Lung (tissue), 12 donors: ENCODE measurements around the gene GNB2. TPM values are rescaled to one million over a fixed set of nuclear protein-coding genes. Genes with fewer than 3 reads are reported as not detected.
A peak's percentile ranks its signal among the peaks of the same experiment; 100 is the strongest.

ENCODE experiments used
- ATAC-seq: fragments of 200-7000 bp; cut with Tn5 transposase; one replicate; pipeline ENCODE4 v1.9.1; 2020; ENCODE audit warnings: moderate number of reproducible peaks; ENCODE audit not compliant: insufficient read depth, low FRiP score
- DNase-seq, 3 donors: peaks; one replicate each; pipeline ENCODE4 v3.0.0-alpha.2; 2013 to 2017
- H3K27ac ChIP-seq, 2 donors: one replicate each; pipeline ENCODE4 v1.5.1; 2013; ENCODE audit warnings: mild to moderate bottlenecking in 2 of 2, moderate library complexity in 2 of 2, control low read depth in 1 of 2, inconsistent platforms in 1 of 2, low read depth in 1 of 2, low read length in 1 of 2
- H3K27me3 ChIP-seq, 3 donors: one replicate each; pipeline ENCODE4 v1.5.1; 2013; ENCODE audit warnings: low read length in 2 of 3; ENCODE audit not compliant: control insufficient read depth in 3 of 3, insufficient read depth in 3 of 3
- H3K36me3 ChIP-seq, 4 donors: one replicate each; pipeline ENCODE4 v1.5.1; 2013; ENCODE audit warnings: low read length in 4 of 4, mild to moderate bottlenecking in 1 of 4, moderate library complexity in 1 of 4; ENCODE audit not compliant: control insufficient read depth in 4 of 4, insufficient read depth in 4 of 4
- H3K4me1 ChIP-seq, 5 donors: one replicate each; pipeline ENCODE4 v1.5.1; 2013; ENCODE audit warnings: low read length in 5 of 5, mild to moderate bottlenecking in 2 of 5, moderate library complexity in 1 of 5; ENCODE audit not compliant: control insufficient read depth in 5 of 5, insufficient read depth in 5 of 5
- H3K4me3 ChIP-seq: one replicate; pipeline ENCODE4 v1.5.1; 2013; ENCODE audit warnings: mild to moderate bottlenecking, control low read depth, moderate library complexity
- H3K9ac ChIP-seq, 2 donors: one replicate each; pipeline ENCODE4 v1.5.1; 2013; ENCODE audit warnings: low read length in 2 of 2, control low read depth in 1 of 2; ENCODE audit not compliant: insufficient read depth in 1 of 2
- H3K9me3 ChIP-seq, 4 donors: one replicate each; pipeline ENCODE4 v1.5.1; 2013; ENCODE audit warnings: low read length in 3 of 4, mild to moderate bottlenecking in 1 of 4, moderate library complexity in 1 of 4; ENCODE audit not compliant: control insufficient read depth in 4 of 4, insufficient read depth in 3 of 4
- WGBS, 2 donors: extraction: QIAGEN DNeasy Blood & Tissue Kit; methylation state at CpG; one replicate each; pipeline ENCODE4 v1.1.7; 2013; 5-methylcytosine and 5-hydroxymethylcytosine counted together
- polyA plus RNA-seq, 2 donors: library from polyadenylated mRNA; stranded (reverse); fragments of 200-250 nt; gene quantifications; one replicate each; pipeline ENCODE4 v1.2.1, GENCODE V29; 2013
- total RNA-seq, 2 donors: library from RNA; depleted of rRNA in 1 of 2; stranded (reverse); fragments of >200 nt in 1 of 2; gene quantifications; one replicate each; pipeline ENCODE4 v1.2.1, GENCODE V29; 2014 to 2021
- TF ChIP-seq, protein P1 (sequence below): IDR thresholded peaks from 2 replicates; pipeline ENCODE4 v1.5.1; 2012; ENCODE audit warnings: mild to moderate bottlenecking; ENCODE audit errors: control extremely low read depth, extremely low read depth
- donor health status: control.
- donor health status: control.
- donor health status: Bipolar disorder and iron deficiency.
- donor health status: healthy.
- donor health status: DM: yes; HTN: yes; CAD: no.

The GNB2 gene
- total and polyA plus RNA-seq, 4 donors: 130 to 381 (median 238) TPM

DNA sequence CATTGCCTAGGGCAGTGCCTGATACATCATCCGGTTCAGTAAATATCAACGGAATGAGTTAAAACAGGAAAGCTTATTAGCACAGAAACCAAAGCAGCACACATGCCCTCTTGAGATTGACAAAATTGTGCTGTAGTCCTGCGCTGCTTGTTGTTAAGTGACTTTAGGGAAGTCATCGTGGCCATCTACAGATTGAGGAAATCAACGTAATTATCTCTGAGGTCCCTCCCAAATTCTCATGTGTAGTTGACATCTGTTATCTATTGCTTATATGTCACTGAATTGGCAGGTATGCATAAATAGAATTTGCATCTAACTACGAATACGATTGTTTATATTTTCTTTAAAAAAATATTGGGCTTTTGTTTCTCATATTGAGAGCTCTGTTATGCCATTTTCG, 3.5 kb upstream of the GNB2 start:
- Histone ChIP-seq H3K4me3 (no peak overlapping the region), H3K4me1 (no peaks in the 10 kb centered on the region), H3K9ac (no peak overlapping the region), H3K9me3 (no peaks in the 10 kb centered on the region), H3K36me3 (no peaks in the 10 kb centered on the region), H3K27ac (no peak overlapping the region), H3K27me3 (peaks cover 0 to 2% (median 0%) of the 10 kb centered on the region in 3 donors)
- 63 to 69% methylated on average over 8 of the region's 8 CpGs for WGBS, 2 donors
- ATAC-seq (no peak), DNase-seq (no peak)
- TF ChIP-seq, protein P1, sequence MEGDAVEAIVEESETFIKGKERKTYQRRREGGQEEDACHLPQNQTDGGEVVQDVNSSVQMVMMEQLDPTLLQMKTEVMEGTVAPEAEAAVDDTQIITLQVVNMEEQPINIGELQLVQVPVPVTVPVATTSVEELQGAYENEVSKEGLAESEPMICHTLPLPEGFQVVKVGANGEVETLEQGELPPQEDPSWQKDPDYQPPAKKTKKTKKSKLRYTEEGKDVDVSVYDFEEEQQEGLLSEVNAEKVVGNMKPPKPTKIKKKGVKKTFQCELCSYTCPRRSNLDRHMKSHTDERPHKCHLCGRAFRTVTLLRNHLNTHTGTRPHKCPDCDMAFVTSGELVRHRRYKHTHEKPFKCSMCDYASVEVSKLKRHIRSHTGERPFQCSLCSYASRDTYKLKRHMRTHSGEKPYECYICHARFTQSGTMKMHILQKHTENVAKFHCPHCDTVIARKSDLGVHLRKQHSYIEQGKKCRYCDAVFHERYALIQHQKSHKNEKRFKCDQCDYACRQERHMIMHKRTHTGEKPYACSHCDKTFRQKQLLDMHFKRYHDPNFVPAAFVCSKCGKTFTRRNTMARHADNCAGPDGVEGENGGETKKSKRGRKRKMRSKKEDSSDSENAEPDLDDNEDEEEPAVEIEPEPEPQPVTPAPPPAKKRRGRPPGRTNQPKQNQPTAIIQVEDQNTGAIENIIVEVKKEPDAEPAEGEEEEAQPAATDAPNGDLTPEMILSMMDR: no peak

GRCh38 chr7:100671353-100672327, 1.9 kb upstream of the GNB2 start:
- no peak overlapping the region for H3K4me3 ChIP-seq
- WGBS, 2 donors: 93 to 95% methylated on average over 18 of the region's 18 CpGs
- no peak overlapping the region for H3K9ac ChIP-seq
- peaks cover 0 to 2% (median 0%) of the 10 kb centered on the region in 3 donors for H3K27me3 ChIP-seq
- peaks cover 0 to 5% (median 2%) of the 10 kb centered on the region in 5 donors for H3K4me1 ChIP-seq
- no peak overlapping the region for H3K27ac ChIP-seq
- TF ChIP-seq, protein P1: no peak
- ATAC-seq (no peak), DNase-seq (no peak)
- H3K9me3 ChIP-seq: no peaks in the 10 kb centered on the region
- peaks cover 0 to 3% (median 2%) of the 10 kb centered on the region in 4 donors for H3K36me3 ChIP-seq

DNA sequence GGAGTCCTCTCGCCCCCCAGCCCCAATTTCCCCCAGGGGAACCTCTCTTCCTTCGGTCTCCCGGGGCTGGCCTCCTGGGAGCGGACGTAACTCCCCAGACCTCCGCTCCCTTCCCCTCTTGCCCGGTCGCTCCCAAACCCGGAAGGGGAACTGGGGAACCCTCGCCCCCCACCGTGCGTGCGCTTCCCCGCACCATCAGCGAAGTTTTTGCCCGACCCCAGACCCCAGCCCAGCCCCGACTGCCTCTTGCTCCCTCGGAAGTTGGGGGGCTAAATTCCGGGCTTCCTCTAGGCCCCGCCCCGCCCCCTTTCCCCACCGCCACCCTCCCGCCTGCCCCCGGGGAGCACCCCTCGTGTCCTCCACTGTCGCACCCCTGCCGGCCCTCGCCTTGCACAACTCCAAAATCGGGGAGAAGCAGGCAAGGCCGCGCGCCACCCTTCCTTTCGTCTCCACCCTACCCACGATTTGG, 436 bp downstream of the GNB2 start:
- H3K9ac ChIP-seq: peak overlapping the region; percentile 37 to 55
- H3K27ac ChIP-seq: peak overlapping the region; percentile 86 to 94
- TF ChIP-seq, protein P1: no peak
- peak overlapping the region; percentile 65 for H3K4me3 ChIP-seq
- H3K4me1 ChIP-seq: peaks cover 0 to 8% (median 2%) of the 10 kb centered on the region in 5 donors
- ATAC-seq (no peak), DNase-seq (peak in 2 of 3 donors; percentile 47 to 57)
- WGBS, 2 donors: 1% methylated on average over 27 to 34 of the region's 34 CpGs
- peaks cover 0 to 2% (median 0%) of the 10 kb centered on the region in 3 donors for H3K27me3 ChIP-seq
- peaks cover 0 to 25% (median 18%) of the 10 kb centered on the region in 4 donors for H3K36me3 ChIP-seq
- no peaks in the 10 kb centered on the region for H3K9me3 ChIP-seq
